Psoas muscle (tissue), 8 donors: Measurements from ENCODE around the gene OST4. TPM values are rescaled to one million over a fixed set of nuclear protein-coding genes. Genes with fewer than 3 reads are reported as not detected.
A peak's percentile ranks its signal among the peaks of the same experiment; 100 is the strongest.
"Not testable (repeated sequence)": the region's sequence is repeated elsewhere in the genome, so short reads cannot be mapped to it uniquely, and the experiment has no call there.

Experiments
- ATAC-seq, 4 donors: fragments of 200-7000 bp; cut with Tn5 transposase; one replicate each; pipeline ENCODE4 v1.9.1; 2020; ENCODE audit warnings: moderate library complexity in 3 of 4, mild to moderate bottlenecking in 2 of 4
- DNase-seq, 2 donors: peaks; one replicate each; pipeline ENCODE4 v3.0.0-alpha.2; 2020
- H3K27ac ChIP-seq: fragments of 200-600 bp; one replicate; pipeline ENCODE4 v1.8.0; 2022
- H3K27me3 ChIP-seq, 3 donors: fragments of 200-600 bp in 1 of 3; one replicate each; pipeline versions ENCODE4 v1.6.1 to v1.8.0; 2013 to 2022; ENCODE audit warnings: low read length in 2 of 3, mild to moderate bottlenecking in 2 of 3, moderate library complexity in 1 of 3; ENCODE audit not compliant: insufficient read depth in 3 of 3
- H3K36me3 ChIP-seq, 2 donors: fragments of 200-600 bp in 1 of 2; one replicate each; pipeline versions ENCODE4 v1.6.1 to v1.8.0; 2013 to 2022; ENCODE audit warnings: low read depth in 1 of 2, mild to moderate bottlenecking in 1 of 2, moderate library complexity in 1 of 2; ENCODE audit not compliant: insufficient read depth in 1 of 2
- H3K4me1 ChIP-seq: fragments of 200-600 bp; one replicate; pipeline ENCODE4 v1.8.0; 2022
- H3K4me3 ChIP-seq: fragments of 200-600 bp; one replicate; pipeline ENCODE4 v1.8.0; 2022; ENCODE audit warnings: mild to moderate bottlenecking
- H3K9me3 ChIP-seq: fragments of 200-600 bp; one replicate; pipeline ENCODE4 v1.8.0; 2022
- WGBS, 3 donors: extraction: QIAGEN DNeasy Blood & Tissue Kit; methylation state at CpG; one replicate each; pipeline versions ENCODE4 v1.1.6 to v1.1.7; 2013; 5-methylcytosine and 5-hydroxymethylcytosine counted together
- intact Hi-C, 2 donors: fragments of 100-400 bp; cut with DNase I; formaldehyde crosslinking; loops; one replicate each; pipeline versions ENCODE4 v1.11.0 to v1.14.2; 2022
- polyA plus RNA-seq, 3 donors: library from polyadenylated mRNA; stranded (reverse); fragments of 200-250 nt; gene quantifications; one replicate each; pipeline ENCODE4 v1.2.3, GENCODE V29; 2013
- total RNA-seq, 4 donors: library from RNA; stranded (reverse); fragmentation: NEBNext Ultra II Directional in 2 of 4; extraction: Animal tissue kit (Norgen Biotek cat#: 25700) in 2 of 4; gene quantifications; one replicate each; pipeline versions ENCODE4 v1.2.1 to v1.2.4, GENCODE V29; 2021 to 2023
- TF ChIP-seq, protein P1 (sequence below): fragments of 200-600 bp; IDR thresholded peaks from one replicate; pipeline ENCODE4 v1.8.0; 2022; ENCODE audit warnings: antibody characterized with exemption
- donor health status: healthy with polysubstance abuse.
- donor health status: DM: no; HTN: no; CAD: no; lungs with moderate emphysema.
- donor health status: Bipolar disorder and iron deficiency.
- donor health status: healthy.
- donor health status: DM: yes; HTN: yes; CAD: no.
- donor health status: DM: no; HTN: no; CAD: no.
- donor health status: DM: no; HTN: no; CAD: no.
- donor health status: DM: yes; HTN: yes; CAD: no.

Gene OST4
- total and polyA plus RNA-seq, 7 donors, result 186 to 396 (median 280) TPM

DNA sequence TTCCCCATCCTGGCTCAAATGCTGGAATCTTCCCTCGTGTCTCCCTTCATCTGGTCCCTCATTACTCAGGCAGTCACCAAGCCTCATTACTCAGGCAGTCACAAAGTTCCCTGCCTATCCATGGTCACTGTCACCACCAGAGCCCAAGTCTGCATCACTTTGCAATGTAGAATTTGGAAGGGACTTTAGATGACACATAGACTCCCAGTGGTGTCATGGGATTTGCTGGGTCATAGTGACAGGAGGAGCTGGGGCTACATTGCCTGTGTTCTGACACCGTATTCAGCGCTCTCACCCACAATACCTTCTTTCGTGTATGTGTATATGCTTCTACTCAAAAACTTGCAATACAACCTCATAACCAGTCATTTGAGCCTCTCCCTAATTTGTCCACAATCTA lies 4.9 kb upstream of the OST4 start:
- H3K4me1 ChIP-seq, result peaks cover 6% of the 10 kb centered on the region
- no peaks in the 10 kb centered on the region for H3K27me3 ChIP-seq
- H3K27ac ChIP-seq, result no peak overlapping the region
- no peaks in the 10 kb centered on the region for H3K36me3 ChIP-seq
- ATAC-seq, result no peak
- no peaks in the 10 kb centered on the region for H3K9me3 ChIP-seq
- no peak overlapping the region for H3K4me3 ChIP-seq
- TF ChIP-seq, protein P1, sequence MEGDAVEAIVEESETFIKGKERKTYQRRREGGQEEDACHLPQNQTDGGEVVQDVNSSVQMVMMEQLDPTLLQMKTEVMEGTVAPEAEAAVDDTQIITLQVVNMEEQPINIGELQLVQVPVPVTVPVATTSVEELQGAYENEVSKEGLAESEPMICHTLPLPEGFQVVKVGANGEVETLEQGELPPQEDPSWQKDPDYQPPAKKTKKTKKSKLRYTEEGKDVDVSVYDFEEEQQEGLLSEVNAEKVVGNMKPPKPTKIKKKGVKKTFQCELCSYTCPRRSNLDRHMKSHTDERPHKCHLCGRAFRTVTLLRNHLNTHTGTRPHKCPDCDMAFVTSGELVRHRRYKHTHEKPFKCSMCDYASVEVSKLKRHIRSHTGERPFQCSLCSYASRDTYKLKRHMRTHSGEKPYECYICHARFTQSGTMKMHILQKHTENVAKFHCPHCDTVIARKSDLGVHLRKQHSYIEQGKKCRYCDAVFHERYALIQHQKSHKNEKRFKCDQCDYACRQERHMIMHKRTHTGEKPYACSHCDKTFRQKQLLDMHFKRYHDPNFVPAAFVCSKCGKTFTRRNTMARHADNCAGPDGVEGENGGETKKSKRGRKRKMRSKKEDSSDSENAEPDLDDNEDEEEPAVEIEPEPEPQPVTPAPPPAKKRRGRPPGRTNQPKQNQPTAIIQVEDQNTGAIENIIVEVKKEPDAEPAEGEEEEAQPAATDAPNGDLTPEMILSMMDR, result no peak
- no peak for DNase-seq
- WGBS, 3 donors, result 61 to 77% (median 64%) methylated on average over 4 of the region's 4 CpGs
- intact Hi-C loops, result no loop called here

DNA sequence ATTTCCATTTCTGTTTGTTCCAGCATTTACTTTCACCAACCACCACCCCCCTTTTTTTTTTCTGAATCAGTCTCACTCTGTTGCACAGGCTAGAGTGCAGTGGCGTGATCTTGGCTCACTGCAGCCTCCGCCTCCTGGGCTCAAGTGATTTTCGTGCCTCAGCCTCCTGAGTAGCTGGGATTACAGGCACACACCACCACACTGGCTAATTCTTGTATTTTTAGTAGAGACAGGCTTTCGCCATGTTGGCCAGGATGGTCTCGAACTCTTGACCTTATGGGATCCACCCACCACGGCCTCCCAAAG lies 4.1 kb upstream of the OST4 start:
- not testable (repeated sequence) for DNase-seq

DNA sequence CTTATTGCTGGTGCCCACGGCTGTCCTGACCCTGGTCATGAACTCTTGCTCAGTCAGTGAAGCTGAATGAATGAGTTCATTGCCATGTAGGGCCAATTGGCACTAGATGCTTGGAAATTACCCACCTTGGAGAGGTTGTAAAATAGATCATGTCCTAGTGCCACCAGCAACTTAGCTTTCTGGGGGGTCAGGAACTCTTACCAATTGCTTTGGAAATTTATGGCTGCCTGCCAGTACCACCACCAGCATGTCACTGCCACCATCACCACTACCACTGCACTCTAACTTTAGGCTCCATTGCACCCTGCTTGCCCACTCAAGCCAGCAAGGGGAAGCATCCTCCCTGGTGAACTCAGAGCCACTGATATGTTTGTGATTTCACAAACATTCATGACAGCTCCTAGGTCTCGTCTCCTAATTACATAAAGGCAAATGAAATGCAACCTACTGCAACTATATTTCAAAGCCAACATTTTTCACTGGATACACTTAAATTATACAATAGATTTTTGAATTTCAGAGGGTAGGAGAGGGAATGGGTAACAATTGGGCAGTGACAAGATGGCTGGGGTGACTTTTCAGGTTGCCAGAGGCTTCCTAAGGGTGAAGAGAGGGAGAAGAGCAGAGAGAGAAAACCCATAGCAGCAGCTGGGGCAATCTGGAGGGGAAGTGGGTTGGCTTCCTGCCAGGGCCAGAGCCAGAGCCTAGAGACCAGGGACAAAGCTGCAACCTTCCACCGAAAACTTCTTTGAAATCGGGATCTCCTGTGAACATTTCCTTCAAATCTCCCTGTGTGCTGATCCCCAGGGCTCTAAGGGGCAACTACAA lies 3.5 kb upstream of the OST4 start:
- DNase-seq (peak; percentile 36 to 71), ATAC-seq (no peak)
- Histone ChIP-seq H3K27me3 (no peaks in the 10 kb centered on the region), H3K36me3 (peaks cover 3 to 5% of the 10 kb centered on the region in 2 donors), H3K27ac (no peak overlapping the region), H3K4me1 (peaks cover 13% of the 10 kb centered on the region), H3K4me3 (no peak overlapping the region), H3K9me3 (no peaks in the 10 kb centered on the region)
- intact Hi-C loops, result no loop called here
- TF ChIP-seq, protein P1, result no peak
- 41 to 56% (median 50%) methylated on average over 4 of the region's 4 CpGs for WGBS, 3 donors

More for the DNA sequence above, 4.1 kb upstream of the OST4 start:
- WGBS, 3 donors, result 70 to 84% (median 72%) methylated on average over 6 of the region's 6 CpGs
- H3K36me3 ChIP-seq, H3K27ac ChIP-seq, H3K27me3 ChIP-seq, H3K4me3 ChIP-seq, H3K4me1 ChIP-seq, H3K9me3 ChIP-seq, ATAC-seq, intact Hi-C loops: not testable (repeated sequence)

DNA sequence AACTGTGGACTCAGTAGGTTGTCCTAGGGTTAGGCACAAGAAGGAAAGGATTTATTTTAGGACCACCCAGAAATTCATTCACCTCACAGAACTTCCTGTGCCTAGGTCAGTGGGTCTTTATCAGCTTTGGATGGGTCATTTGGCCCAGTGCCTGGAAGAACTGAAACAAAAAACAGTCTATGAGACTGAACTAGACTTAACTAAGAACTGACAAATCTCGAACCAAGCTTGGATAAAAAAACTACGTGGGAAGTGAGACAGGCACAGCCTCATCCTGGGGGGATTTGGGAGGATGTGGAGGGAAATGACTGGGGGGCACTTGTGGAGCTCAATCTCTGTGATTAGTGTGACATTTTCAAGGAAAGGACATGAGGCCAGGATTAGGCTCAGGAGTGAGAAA lies 2.3 kb upstream of the OST4 start:
- ATAC-seq, result no peak
- TF ChIP-seq, protein P1, result no peak
- intact Hi-C loops, result no loop called here

DNA sequence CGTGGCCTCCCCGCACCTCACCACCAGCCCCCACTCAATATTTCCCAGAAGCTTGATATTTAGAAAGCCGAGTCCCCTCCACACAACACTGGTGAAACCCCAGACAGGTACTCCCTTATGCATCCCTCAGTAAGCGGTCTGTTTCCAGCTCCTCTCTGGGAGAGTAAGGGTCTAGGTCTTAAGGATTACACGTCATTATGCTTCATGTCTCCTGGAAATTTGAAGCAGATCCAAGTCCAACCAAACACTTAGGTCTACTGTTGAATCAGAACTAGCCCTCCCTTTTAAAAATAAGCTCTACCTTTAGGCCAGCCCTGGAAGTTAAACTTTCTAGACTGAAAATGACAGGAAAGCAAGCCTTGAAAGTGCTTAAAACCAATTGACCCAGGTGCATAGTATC lies 1.5 kb upstream of the OST4 start:
- H3K4me1 ChIP-seq, result peaks cover 16% of the 10 kb centered on the region
- H3K27ac ChIP-seq, result peak overlapping the region; percentile 88
- intact Hi-C loops, result no loop called here
- DNase-seq (no peak), ATAC-seq (no peak)
- no peaks in the 10 kb centered on the region for H3K9me3 ChIP-seq
- WGBS, 3 donors, result 72 to 78% (median 73%) methylated on average over 5 of the region's 5 CpGs
- TF ChIP-seq, protein P1, result no peak
- no peaks in the 10 kb centered on the region for H3K27me3 ChIP-seq
- peaks cover 6 to 24% of the 10 kb centered on the region in 2 donors for H3K36me3 ChIP-seq
- no peak overlapping the region for H3K4me3 ChIP-seq

More for the DNA sequence above, 2.3 kb upstream of the OST4 start:
- DNase-seq, result no peak
- H3K36me3 ChIP-seq, result peaks cover 6 to 15% of the 10 kb centered on the region in 2 donors
- no peaks in the 10 kb centered on the region for H3K9me3 ChIP-seq
- H3K4me3 ChIP-seq, result no peak overlapping the region
- no peaks in the 10 kb centered on the region for H3K27me3 ChIP-seq
- 43 to 48% (median 46%) methylated on average over 2 of the region's 2 CpGs for WGBS, 3 donors
- no peak overlapping the region for H3K27ac ChIP-seq
- peaks cover 16% of the 10 kb centered on the region for H3K4me1 ChIP-seq
